GM10847 (cell line): ENCODE data around the gene XNDC1N.
A peak's percentile ranks its signal among the peaks of the same experiment; 100 is the strongest.

Source experiments
- POLR2A ChIP-seq: IDR thresholded peaks from 2 replicates; pipeline ENCODE4 v1.6.1; 2011; ENCODE audit not compliant: insufficient read length; ENCODE audit errors: extremely low read depth

XNDC1N gene

DNA sequence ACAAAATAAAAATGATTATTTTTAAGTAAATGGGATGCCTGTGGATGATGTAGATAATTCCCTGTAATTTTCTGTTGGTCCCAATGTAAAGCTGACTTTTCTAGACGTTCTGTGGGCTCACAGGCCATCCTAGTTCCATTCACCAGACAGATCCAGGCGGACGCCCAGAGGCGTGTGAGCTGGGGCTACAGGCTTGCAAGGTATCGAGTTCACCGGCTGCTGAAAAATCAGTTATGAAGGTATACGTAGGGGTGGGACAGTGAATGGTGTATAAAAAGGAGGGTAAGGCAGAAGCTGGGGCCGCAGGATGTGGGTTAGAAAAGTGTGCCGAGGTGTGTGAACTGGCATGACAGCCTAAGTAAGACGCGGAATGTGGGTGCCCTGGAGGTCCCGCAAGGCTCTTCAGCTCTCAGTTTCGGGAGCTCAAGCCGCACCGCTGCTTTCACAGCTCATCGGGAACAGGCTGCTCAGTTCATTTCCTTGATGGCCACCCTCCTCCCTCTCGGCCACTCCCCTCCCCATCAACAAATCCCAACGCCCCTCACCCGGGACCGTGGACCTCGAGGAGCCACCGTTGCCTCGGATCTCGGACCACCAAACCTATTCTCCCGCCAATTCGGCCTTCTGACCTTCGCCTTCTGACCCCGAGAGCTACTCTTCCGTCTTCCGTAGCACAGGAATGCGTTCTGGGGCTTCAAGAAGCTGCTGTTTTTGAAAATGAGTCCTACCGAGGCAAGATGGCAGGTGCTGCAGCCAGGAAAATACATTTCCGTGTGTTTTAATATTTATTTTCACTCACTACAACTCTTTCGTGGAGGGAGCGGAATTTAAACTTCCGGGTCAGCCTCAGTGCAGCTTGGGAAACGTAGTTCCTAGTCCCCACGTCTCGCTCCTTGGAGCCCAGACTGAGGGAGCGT lies at the start of gene XNDC1N:
TSS of gene XNDC1N (minus strand) at position 775 of the 917 bp plus-strand sequence. CDS start 5,241 bp downstream, outside the sequence.
- peak; percentile 47 for TF ChIP-seq POLR2A

- TF ChIP-seq POLR2A = no peak
These were observed 49.5 kb upstream of the XNDC1N start for GRCh38 chr11:71977743-71978418.

DNA sequence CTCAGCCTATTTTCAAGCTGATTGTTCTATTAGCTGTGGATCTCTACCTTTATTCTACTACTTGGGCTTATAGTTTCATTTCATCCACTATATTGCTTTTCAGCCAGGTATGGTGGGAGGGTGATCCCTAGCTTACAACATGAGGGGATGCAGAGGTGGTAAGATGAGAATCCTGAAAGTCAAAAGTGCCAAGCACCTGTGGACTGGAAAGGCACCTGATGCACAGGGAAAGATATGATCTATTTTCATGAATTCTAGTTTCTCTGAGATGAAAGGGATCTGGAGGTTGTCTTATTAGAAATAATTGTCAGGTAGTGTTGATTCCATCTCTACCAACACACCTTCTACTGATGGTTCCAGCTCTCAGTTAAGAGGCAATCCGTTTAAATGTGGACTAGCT lies 48.7 kb upstream of the XNDC1N start:
- TF ChIP-seq POLR2A = no peak

DNA sequence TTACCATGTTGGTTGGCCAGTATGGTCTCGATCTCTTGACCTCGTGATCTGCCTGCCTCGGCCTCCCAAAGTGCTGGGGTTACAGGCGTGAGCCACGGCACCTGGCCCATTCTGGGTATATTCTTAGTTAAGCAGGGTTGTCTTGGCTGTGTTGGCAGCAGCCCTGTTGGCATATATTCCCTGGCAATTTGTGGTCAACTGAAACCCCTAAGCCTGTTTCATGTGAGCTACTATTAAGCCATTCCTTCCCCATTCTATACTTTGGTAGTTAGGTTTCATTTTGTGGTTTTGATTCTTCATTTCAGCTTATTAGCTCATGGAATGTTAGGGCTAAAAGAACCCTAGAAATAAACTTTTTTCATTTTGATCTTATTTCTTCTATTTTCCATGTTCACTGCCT lies 48.2 kb upstream of the XNDC1N start:
- TF ChIP-seq POLR2A = no peak

- no peak for TF ChIP-seq POLR2A
These were observed 43.3 kb upstream of the XNDC1N start for GRCh38 chr11:71971680-71972079.

DNA sequence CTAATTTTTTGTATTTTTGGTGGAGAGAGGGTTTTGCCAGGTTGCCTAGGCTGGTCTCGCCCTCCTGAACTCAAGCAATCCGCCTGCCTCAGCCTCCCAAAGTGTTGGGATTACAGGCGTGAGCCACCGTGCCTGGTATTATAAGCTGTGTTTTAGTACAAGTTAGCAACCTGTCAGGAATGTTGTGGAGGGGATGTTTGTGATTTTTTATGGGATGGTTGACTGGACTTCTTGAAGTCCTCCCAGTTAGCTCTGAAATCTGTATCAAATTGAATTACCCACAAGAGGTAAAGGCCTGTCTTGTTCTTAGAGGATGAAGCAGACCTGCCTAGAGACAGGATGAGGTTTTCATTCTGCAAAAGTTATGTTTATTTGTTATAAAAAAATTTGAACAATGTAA lies 36.2 kb upstream of the XNDC1N start:
- TF ChIP-seq POLR2A = no peak

- no peak for TF ChIP-seq POLR2A
These were observed 35.1 kb upstream of the XNDC1N start for GRCh38 chr11:71963468-71963867.

DNA sequence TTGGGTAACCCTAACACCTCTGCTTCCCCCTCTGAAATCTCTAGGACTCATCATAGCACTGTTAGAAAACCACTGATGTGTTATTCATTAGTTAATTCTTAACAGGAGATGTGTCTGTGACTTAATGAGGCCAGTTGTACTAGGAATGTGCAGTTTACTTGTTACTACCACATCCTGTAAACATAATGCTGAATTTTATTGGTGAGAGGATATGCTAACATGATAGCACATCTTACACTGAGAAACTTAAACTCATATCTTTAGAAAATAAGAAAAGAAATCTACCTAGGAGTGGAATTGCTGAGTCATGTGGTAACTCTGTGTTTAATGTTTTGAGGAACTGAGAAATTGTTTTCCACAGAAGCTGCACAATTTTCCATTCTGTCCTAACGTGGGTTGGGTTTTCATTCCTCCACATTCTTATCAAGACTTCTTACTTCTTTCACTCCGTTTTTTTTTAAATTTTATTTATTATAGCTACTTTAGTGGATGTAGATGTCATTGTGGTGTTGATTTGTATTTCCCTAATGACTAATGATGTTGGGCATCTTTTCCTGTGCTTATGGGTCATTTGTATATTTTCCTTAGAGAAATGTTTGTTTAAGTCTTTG lies 34.1 kb upstream of the XNDC1N start:
- TF ChIP-seq POLR2A = no peak

DNA sequence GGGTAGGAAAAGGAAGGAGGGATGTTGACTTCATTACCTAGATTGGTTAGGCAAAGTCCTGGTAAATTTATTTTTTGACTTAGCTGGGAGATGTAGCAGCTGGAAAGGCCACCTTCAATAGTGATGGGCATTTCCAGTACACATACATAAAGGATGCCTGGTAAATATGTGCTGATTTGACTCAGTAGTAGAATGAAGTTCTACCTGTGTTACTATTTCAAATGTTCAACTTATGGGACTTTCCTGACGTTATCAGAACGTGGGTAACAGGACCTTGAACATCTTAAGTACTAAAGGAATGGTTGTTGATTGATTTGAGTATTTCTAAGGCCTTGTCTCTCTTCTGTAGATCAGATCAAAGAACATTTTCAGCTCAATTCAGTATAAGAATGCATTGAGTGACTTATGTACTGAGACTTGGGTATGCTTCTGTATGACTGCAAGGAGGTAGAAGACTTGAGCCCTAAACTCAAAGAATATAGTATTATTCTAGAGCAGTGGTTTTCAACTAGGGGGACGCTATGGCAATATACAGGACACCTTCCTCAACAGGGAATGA lies 27.6 kb upstream of the XNDC1N start:
- TF ChIP-seq POLR2A = no peak

DNA sequence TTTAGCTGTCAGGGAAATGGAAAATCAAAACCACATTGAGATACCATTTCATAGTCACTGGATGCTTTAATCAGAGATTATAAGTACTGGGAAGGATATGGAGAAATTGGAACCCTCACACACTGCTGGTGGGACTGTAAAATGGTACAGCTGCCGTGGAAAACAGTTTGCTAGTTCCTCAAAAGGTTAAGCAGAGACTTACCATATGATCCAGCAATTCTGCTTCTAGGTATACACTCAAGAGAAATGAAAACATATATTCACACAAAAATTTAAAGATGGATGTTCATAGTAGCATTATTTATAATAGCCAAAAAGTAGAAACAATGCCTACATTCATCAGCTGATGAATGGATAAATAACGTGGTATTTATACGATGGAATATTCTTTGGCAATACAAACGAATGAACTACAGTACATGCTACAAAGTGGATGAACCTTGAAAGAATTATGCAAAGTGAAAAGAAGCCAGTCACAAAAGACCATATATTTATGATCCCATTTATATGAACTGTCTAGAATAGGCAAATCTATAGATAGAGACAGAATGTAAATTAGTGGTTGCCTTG lies 23.4 kb upstream of the XNDC1N start:
- no peak for TF ChIP-seq POLR2A

GRCh38 chr11:71949034-71949433 lies 20.6 kb upstream of the XNDC1N start:
- no peak for TF ChIP-seq POLR2A

DNA sequence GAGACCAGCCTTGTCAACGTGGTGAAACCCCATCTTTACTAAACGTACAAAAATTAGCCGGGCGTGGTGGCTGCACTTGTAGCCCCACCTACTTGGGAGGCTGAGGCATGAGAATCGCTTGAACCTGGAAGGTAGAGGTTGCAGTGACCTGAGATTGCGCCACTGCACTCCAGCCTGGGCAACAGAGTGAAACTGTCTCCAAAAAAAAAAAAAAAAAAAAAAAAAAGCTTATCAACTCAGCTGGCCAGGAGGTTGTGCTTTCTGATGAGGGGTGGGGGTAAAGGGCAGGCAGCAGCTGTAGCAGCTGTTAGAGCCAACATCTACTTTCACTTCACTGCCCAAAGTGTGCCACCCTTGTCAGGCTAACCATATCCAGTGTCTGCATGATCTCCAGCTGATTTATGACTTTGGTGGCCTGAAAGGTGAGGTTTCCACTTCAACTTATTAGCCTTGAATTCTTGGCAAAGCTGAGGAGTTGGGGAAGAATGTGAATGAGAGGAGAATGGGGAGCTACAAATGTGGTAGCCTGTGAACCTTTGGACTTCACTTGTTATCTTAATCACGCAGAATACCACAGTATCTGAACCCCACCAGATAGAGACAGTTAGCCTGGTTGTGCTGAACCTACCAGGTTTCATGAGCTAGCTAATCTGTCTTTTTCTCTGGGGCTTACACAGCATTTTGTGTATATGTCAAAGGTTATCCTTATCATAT lies 20.1 kb upstream of the XNDC1N start:
- TF ChIP-seq POLR2A = no peak

GRCh38 chr11:71947498-71947897 lies 19.1 kb upstream of the XNDC1N start:
- no peak for TF ChIP-seq POLR2A

GRCh38 chr11:71946144-71946571 lies 17.8 kb upstream of the XNDC1N start:
- no peak for TF ChIP-seq POLR2A
